Coronary artery (tissue), 2 donors: ENCODE data around the gene TEPSIN.

Experiments used
- DNase-seq: peaks from one replicate; pipeline ENCODE4 v3.0.0-alpha.2; 2017; ENCODE audit warnings: low spot score
- H3K27ac ChIP-seq, 2 donors: fragments of 200-600 bp; sonication (generic); one replicate each; pipeline ENCODE4 v1.5.1; 2016 to 2019
- H3K4me3 ChIP-seq: fragments of 200-600 bp; sonication (generic); 2 replicates; pipeline ENCODE4 v1.5.1; 2016; ENCODE audit warnings: mild to moderate bottlenecking, moderate library complexity
- CTCF ChIP-seq: fragments of 200-600 bp; sonication (generic); IDR thresholded peaks from one replicate; pipeline ENCODE4 v1.5.1; 2019; ENCODE audit warnings: antibody characterized with exemption

TEPSIN gene

GRCh38 chr17:81187586-81188490, 51.0 kb downstream of the TEPSIN start:
- H3K27ac ChIP-seq = no peak overlapping the region
- no peak overlapping the region for H3K4me3 ChIP-seq
- no peak for DNase-seq
- no peak for TF ChIP-seq CTCF

GRCh38 chr17:81187120-81187519, 51.7 kb downstream of the TEPSIN start:
- TF ChIP-seq CTCF = no peak
- Histone ChIP-seq H3K4me3 (no peak overlapping the region), H3K27ac (no peak overlapping the region)
- DNase-seq = no peak

DNA sequence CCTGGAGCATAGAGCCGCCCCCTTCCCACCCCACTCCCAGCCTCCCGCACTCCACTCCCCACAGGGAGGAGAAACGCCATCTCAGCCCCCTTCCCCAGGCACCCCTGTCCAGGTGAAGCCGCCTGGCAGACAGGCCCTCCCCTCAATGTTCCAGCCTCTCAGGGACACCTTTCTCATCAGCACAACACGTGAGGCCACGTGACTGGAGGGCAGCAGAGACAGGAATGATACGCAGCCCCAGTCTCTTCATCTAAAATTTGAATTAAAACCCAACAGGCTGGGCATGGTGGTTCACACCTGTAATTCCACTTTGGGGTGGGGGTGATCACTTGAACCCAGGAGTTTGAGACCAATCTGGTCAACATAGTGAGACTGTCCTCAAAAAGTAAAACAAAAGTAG, 52.7 kb downstream of the TEPSIN start:
- no peak for TF ChIP-seq CTCF
- DNase-seq = no peak
- no peak overlapping the region for H3K4me3 ChIP-seq
- no peak overlapping the region for H3K27ac ChIP-seq

DNA sequence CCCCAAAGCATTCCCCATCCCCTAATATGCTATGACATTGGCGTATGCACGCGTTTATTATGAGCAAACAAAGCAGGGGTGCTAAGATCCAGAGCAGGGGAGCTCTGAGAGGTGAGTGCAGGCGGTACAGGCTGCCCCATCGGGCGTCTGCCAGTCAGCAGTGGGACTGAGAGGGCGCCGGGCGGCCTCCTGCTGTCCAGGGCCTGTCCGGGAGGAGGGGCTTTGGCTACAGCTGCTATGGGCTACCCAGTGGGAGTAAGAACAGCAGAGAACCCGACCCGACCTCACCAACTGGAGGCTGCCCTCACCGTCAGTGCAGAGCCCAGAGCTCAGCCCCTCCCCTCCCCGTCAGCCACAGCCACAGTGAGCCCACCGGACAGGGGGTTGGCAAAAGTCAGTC, 54.3 kb downstream of the TEPSIN start:
- Histone ChIP-seq H3K27ac (no peak overlapping the region), H3K4me3 (no peak overlapping the region)
- no peak for TF ChIP-seq CTCF
- no peak for DNase-seq

GRCh38 chr17:81183807-81184206, 55.0 kb downstream of the TEPSIN start:
- no peak for TF ChIP-seq CTCF
- Histone ChIP-seq H3K4me3 (no peak overlapping the region), H3K27ac (no peak overlapping the region)
- DNase-seq = no peak

DNA sequence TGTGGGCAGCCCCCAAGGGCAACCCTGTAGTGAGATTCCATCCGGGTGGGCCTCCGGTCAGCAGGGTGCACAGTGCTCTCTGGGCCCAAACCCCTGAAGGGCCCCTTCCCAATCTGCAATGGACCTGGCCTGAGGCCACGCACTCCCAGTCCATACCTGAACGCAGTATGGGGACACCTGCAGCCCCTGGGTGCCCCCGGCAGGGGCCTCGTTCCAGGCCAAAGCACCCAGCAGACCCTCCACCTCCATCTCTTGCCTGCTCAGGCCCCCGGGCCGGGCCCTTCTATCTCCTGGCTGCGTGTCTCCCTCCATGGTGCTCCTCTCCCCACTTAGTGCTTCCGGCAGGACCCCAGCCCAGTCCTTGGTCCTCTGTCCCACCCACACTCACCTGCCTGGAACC, 55.5 kb downstream of the TEPSIN start:
- H3K27ac ChIP-seq = no peak overlapping the region
- H3K4me3 ChIP-seq = no peak overlapping the region
- no peak for DNase-seq
- no peak for TF ChIP-seq CTCF

GRCh38 chr17:81182596-81182995, 56.3 kb downstream of the TEPSIN start:
- H3K27ac ChIP-seq = no peak overlapping the region
- TF ChIP-seq CTCF = no peak
- no peak for DNase-seq
- H3K4me3 ChIP-seq = no peak overlapping the region
